Lower leg skin (tissue), 3 donors: ENCODE data around the gene UEVLD.

Experiments
- CTCF ChIP-seq, 3 donors: fragments of 450-650 bp; IDR thresholded peaks; one replicate each; pipeline ENCODE4 v1.5.1; 2016; ENCODE audit warnings: antibody characterized with exemption in 3 of 3, mild to moderate bottlenecking in 3 of 3, moderate library complexity in 2 of 3
- POLR2A ChIP-seq, 2 donors: fragments of 450-650 bp; IDR thresholded peaks; one replicate each; pipeline ENCODE4 v1.6.1; 2016 to 2017; ENCODE audit warnings: antibody characterized with exemption in 2 of 2, mild to moderate bottlenecking in 1 of 2, moderate library complexity in 1 of 2

DNA sequence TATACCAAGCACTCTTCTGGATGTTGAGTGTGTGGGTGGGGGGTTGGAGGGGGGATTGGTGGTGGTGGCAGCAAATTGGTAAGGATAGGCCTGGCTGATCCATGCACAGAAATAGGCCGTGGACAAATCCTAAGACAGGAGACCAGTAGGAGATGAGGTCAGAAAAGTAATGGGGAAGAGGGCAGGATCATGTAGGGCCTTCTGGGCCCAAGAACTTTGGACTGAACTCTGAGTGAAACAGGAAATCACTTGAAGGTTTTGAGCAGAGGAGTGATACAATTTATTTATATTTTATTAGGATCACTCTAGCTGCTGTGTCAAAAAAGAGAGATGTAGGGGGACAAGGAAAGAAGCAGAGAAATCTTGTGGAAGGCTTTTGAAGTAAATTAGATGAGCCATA is 90.5 kb downstream of the UEVLD start:
- TF ChIP-seq CTCF (IDR thresholded peaks at IDR 0.05) (no peak), POLR2A (IDR thresholded peaks at IDR 0.05) (no peak)
